Kidney epithelial cell (primary cell): ENCODE data around the gene KATNB1. TPM values are rescaled to one million over a fixed set of nuclear protein-coding genes. Genes with fewer than 3 reads are reported as not detected.

Source experiments
- DNase-seq: peaks from one replicate; pipeline ENCODE4 v3.0.0-alpha.2; 2010; ENCODE audit warnings: low read depth
- H3K27me3 ChIP-seq: 2 replicates; pipeline ENCODE4 v1.6.0; 2011; ENCODE audit warnings: low read length; ENCODE audit not compliant: control insufficient read depth, insufficient read depth
- H3K36me3 ChIP-seq: 2 replicates; pipeline ENCODE4 v1.5.1; 2011; ENCODE audit warnings: low read length; ENCODE audit not compliant: control insufficient read depth, insufficient read depth
- H3K4me3 ChIP-seq: 2 replicates; pipeline ENCODE4 v1.5.1; 2011; ENCODE audit warnings: low read depth, mild to moderate bottlenecking, control low read depth, low read length
- CTCF ChIP-seq: IDR thresholded peaks from 2 replicates; pipeline ENCODE4 v1.5.1; 2011; ENCODE audit warnings: mild to moderate bottlenecking, moderate library complexity, low read length, control low read depth, inconsistent platforms; ENCODE audit not compliant: insufficient read depth, poor library complexity, severe bottlenecking
- total RNA-seq: library from RNA; depleted of rRNA; stranded (reverse); fragments of >200 nt; gene quantifications from 2 replicates; pipeline ENCODE4 v1.2.3, GENCODE V29; 2015

Gene KATNB1
- total RNA-seq, 1 donor from 2014 or later, result 26.3 TPM

GRCh38 chr16:57788252-57788841 lies 52.8 kb downstream of the KATNB1 start:
- H3K4me3 ChIP-seq, result no peak overlapping the region
- DNase-seq, result no peak
- TF ChIP-seq CTCF, result no peak
- H3K36me3 ChIP-seq, result peaks cover 1% of the 10 kb centered on the region
- no peaks in the 10 kb centered on the region for H3K27me3 ChIP-seq

DNA sequence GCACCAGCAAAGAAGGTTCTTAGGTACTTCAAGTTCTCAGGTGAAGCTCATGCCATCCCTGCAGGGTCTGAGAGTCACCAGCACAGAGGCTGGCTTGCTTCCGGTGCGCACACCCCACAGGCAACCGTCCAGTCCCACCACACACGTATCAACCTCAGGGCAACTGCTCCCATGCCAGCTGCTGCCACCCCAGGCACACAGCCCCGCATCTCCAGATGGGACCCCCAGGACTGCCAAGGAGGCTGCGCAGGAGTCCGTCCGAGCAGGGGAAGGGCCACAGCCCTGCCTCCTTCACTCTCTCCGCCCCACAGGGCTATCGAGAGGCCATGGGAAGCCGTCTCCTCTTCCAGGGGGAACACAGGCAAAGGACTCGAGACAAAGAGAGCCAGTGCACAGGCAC lies 53.4 kb downstream of the KATNB1 start:
- no peak for DNase-seq
- Histone ChIP-seq H3K36me3 (peaks cover 1% of the 10 kb centered on the region), H3K4me3 (no peak overlapping the region), H3K27me3 (no peaks in the 10 kb centered on the region)
- no peak for TF ChIP-seq CTCF

DNA sequence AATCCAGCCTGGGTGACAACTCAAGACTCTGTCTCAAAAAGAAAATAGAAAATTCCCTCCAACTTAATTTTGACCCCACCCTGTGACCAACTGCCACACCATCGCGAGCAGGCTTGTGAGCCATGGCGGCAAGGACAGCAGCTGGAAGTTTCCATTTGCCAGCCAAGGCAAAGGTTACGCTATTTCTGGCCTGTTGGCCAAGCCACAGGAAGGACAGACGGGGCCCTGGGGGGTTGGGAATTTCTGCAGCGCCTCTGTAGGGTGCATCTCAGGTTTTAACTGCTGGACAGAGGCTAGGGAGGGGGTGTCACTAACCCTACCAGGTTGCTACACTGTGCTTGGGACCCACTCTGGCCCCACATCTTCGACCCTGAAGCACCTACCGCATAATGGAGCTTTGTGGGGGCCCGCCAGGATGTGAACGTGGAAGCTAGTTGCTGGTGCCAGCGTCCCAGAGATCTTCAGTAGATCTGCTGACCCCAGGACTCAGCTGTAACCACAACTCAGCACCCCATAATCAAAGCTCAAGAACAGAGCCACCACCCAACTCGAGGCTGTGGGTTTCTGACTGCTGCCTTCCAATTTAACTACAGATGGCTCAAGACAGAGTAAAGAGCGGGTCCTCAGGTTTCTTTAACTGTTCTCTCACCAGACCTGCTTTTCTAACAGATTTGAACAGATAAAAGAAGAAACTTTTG lies 55.8 kb downstream of the KATNB1 start:
- TF ChIP-seq CTCF, result no peak
- no peak for DNase-seq
- Histone ChIP-seq H3K36me3 (peaks cover 1% of the 10 kb centered on the region), H3K4me3 (no peak overlapping the region), H3K27me3 (no peaks in the 10 kb centered on the region)

- Histone ChIP-seq H3K36me3 (peaks cover 1% of the 10 kb centered on the region), H3K27me3 (no peaks in the 10 kb centered on the region), H3K4me3 (no peak overlapping the region)
- no peak for DNase-seq
- TF ChIP-seq CTCF, result no peak
Observed at GRCh38 chr16:57791893-57792461, 56.4 kb downstream of the KATNB1 start.

GRCh38 chr16:57794849-57795430 lies 59.4 kb downstream of the KATNB1 start:
- Histone ChIP-seq H3K27me3 (no peaks in the 10 kb centered on the region), H3K36me3 (peaks cover 1% of the 10 kb centered on the region), H3K4me3 (no peak overlapping the region)
- no peak for TF ChIP-seq CTCF
- DNase-seq, result no peak
